HepG2 (cell line): ENCODE data around the gene DHX16. TPM values are rescaled to one million over a fixed set of nuclear protein-coding genes. Genes with fewer than 3 reads are reported as not detected.

ENCODE experiments used
- AHR ChIP-seq: IDR thresholded peaks from 2 replicates; pipeline ENCODE4 v1.6.1; 2018; ENCODE audit warnings: missing genetic modification reagents, missing compliant biosample characterization
- FIP1L1 ChIP-seq: fragments of 200-400 bp; formaldehyde crosslinking; IDR thresholded peaks from 2 replicates; pipeline ENCODE4 v1.6.1; 2018; ENCODE audit warnings: low read depth, mild to moderate bottlenecking, low read length, moderate library complexity, borderline replicate concordance; ENCODE audit not compliant: insufficient read depth
- GLMP ChIP-seq: sonication (generic); formaldehyde crosslinking; IDR thresholded peaks from 2 replicates; pipeline ENCODE4 v1.9.0; 2021; ENCODE audit warnings: missing genetic modification reagents, mild to moderate bottlenecking, borderline replicate concordance
- GMEB2 ChIP-seq: IDR thresholded peaks from 2 replicates; pipeline ENCODE4 v1.6.1; 2016; ENCODE audit warnings: missing biosample characterization, missing genetic modification reagents, low read depth
- KDM5A ChIP-seq: fragments of 200-600 bp; sonication (generic); IDR thresholded peaks from 2 replicates; pipeline ENCODE4 v1.7.0; 2018; ENCODE audit warnings: antibody characterized with exemption, mild to moderate bottlenecking, low read length, borderline replicate concordance
- KLF6 ChIP-seq: IDR thresholded peaks from 2 replicates; pipeline ENCODE4 v1.8.0; 2016; ENCODE audit warnings: missing biosample characterization, missing genetic modification reagents
- MYPOP ChIP-seq: sonication (generic); formaldehyde crosslinking; IDR thresholded peaks from 2 replicates; pipeline ENCODE4 v1.8.1; 2023; ENCODE audit warnings: mild to moderate bottlenecking, moderate library complexity, missing genetic modification reagents
- NR2F1 ChIP-seq, 2 experiments: fragments of 450-650 bp in 1 of 2; formaldehyde crosslinking in 1 of 2; IDR thresholded peaks; 2 replicates each; pipeline versions ENCODE4 v1.5.0 to v1.6.1; 2016 to 2020; ENCODE audit warnings: mild to moderate bottlenecking in 1 of 2, missing compliant biosample characterization in 1 of 2, missing genetic modification reagents in 1 of 2, moderate library complexity in 1 of 2
- PBX2 ChIP-seq: IDR thresholded peaks from 2 replicates; pipeline ENCODE4 v1.6.1; 2016; ENCODE audit warnings: control low read depth
- SATB2 ChIP-seq: sonication (generic); formaldehyde crosslinking; IDR thresholded peaks from 2 replicates; pipeline ENCODE4 v1.5.0; 2020; ENCODE audit warnings: missing genetic modification reagents
- SMARCC2 ChIP-seq: fragments of 450-650 bp; IDR thresholded peaks from 2 replicates; pipeline ENCODE4 v1.6.1; 2017; ENCODE audit warnings: antibody characterized with exemption, mild to moderate bottlenecking
- SRSF1 ChIP-seq: fragments of 200-400 bp; formaldehyde crosslinking; optimal IDR thresholded peaks from 2 replicates; pipeline ENCODE3; 2017; ENCODE audit warnings: mild to moderate bottlenecking, low read depth, low read length, moderate library complexity
- SRSF4 ChIP-seq: fragments of 200-400 bp; formaldehyde crosslinking; IDR thresholded peaks from one replicate; pipeline ENCODE4 v1.6.1; 2018; ENCODE audit warnings: mild to moderate bottlenecking, low read depth, low read length, moderate library complexity; ENCODE audit not compliant: poor library complexity, severe bottlenecking
- ZNF225 ChIP-seq: sonication (generic); formaldehyde crosslinking; IDR thresholded peaks from 2 replicates; pipeline ENCODE4 v1.4.0; 2020; ENCODE audit warnings: mild to moderate bottlenecking, missing genetic modification reagents
- ZNF230 ChIP-seq: sonication (generic); formaldehyde crosslinking; IDR thresholded peaks from 2 replicates; pipeline ENCODE4 v1.4.0; 2020; ENCODE audit warnings: mild to moderate bottlenecking, missing genetic modification reagents
- ZNF839 ChIP-seq: sonication (generic); formaldehyde crosslinking; IDR thresholded peaks from 2 replicates; pipeline ENCODE4 v1.4.0; 2020; ENCODE audit warnings: missing genetic modification reagents, mild to moderate bottlenecking, borderline replicate concordance
- ZNF878 ChIP-seq: sonication (generic); formaldehyde crosslinking; IDR thresholded peaks from 2 replicates; pipeline ENCODE4 v1.8.1; 2023; ENCODE audit warnings: mild to moderate bottlenecking, missing genetic modification reagents, moderate library complexity
- ZNF883 ChIP-seq: sonication (generic); formaldehyde crosslinking; IDR thresholded peaks from 2 replicates; pipeline ENCODE4 v1.5.1; 2020; ENCODE audit warnings: mild to moderate bottlenecking, missing genetic modification reagents; ENCODE audit errors: not compliant biosample characterization
- ZSCAN22 ChIP-seq: sonication (generic); formaldehyde crosslinking; IDR thresholded peaks from 2 replicates; pipeline ENCODE4 v1.4.0; 2020; ENCODE audit warnings: mild to moderate bottlenecking, missing genetic modification reagents
- ZSCAN31 ChIP-seq: sonication (generic); formaldehyde crosslinking; IDR thresholded peaks from 2 replicates; pipeline ENCODE4 v1.5.0; 2020; ENCODE audit warnings: low read depth, mild to moderate bottlenecking, missing genetic modification reagents
- ZZZ3 ChIP-seq: sonication (generic); formaldehyde crosslinking; IDR thresholded peaks from 2 replicates; pipeline ENCODE4 v1.4.0; 2020; ENCODE audit warnings: missing genetic modification reagents, mild to moderate bottlenecking, borderline replicate concordance
- polyA plus RNA-seq, 8 experiments: library from polyadenylated mRNA; depleted of rRNA in 3 of 8; stranded (reverse) in 7 of 8; unstranded in 1 of 8; fragments of >200 nt; fragmentation: Illumina TruSeq in 4 of 8; extraction: Trizol in 4 of 8; gene quantifications; 2 replicates each; pipeline versions ENCODE4 v1.2.1 to v1.2.3, GENCODE V29; 2011 to 2016; ENCODE audit warnings: low read depth in 4 of 8, missing spikeins in 1 of 8, mixed read lengths in 1 of 8; ENCODE audit not compliant: insufficient read depth in 1 of 8
- total RNA-seq, 5 experiments: library from RNA; depleted of rRNA; stranded (reverse); fragments of >200 nt; fragmentation: Illumina TruSeq; extraction: Trizol; gene quantifications; 2 replicates each; pipeline ENCODE4 v1.2.3, GENCODE V29; 2016; ENCODE audit warnings: low read depth in 1 of 5
- TF ChIP-seq, protein P1 (sequence below): sonication (generic); formaldehyde crosslinking; IDR thresholded peaks from 2 replicates; pipeline ENCODE4 v1.8.0; 2022; ENCODE audit warnings: low read depth, missing genetic modification reagents

Gene DHX16
- total and polyA plus RNA-seq, 2 of the 13 experiments (the other 11 are each of a cell fraction or from before 2014, with no cell fraction given): 57.0 to 58.5 TPM

DNA sequence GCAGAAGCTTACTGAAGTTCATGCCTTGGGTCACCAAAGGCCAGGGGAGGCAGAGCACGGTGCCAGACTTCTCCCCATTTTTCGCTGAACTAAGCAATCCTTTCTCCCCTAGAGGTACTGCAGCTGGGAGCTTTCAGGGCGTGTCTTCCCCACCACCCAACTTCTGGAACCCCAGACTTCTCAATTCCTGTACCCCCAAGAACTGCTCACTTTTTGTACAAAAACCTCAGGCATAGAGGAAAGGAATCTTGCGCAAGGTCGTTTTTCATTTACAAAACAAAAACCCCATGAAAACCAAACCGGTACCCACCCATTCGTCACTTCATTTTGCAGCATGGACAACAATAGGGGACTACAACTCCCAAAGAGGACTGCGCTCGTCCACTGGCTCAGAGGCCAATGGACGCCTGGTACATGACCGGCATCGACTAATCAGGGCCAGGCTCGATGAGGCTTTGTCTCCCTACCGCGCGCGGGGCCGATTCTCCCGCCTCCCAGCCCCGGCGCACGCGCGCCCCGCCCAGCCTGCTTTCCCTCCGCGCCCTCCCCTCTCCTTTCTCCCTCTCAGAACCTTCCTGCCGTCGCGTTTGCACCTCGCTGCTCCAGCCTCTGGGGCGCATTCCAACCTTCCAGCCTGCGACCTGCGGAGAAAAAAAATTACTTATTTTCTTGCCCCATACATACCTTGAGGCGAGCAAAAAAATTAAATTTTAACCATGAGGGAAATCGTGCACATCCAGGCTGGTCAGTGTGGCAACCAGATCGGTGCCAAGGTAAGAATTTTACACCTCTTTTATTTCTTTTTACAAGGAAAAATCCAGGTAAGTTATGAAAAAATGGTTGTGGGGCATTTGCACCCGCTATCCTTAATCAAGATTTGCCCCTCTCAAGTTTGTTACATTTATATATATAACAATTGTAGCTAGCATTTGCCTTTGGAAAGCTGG, 47.3 kb upstream of the DHX16 start, which contains the start of gene TUBB (continued):
- TF ChIP-seq, protein P1, sequence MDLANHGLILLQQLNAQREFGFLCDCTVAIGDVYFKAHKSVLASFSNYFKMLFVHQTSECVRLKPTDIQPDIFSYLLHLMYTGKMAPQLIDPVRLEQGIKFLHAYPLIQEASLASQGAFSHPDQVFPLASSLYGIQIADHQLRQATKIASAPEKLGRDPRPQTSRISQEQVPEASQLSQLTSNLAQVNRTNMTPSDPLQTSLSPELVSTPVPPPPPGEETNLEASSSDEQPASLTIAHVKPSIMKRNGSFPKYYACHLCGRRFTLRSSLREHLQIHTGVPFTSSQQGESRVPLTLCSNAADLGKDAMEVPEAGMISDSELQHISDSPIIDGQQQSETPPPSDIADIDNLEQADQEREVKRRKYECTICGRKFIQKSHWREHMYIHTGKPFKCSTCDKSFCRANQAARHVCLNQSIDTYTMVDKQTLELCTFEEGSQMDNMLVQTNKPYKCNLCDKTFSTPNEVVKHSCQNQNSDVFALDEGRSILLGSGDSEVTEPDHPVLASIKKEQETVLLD (CRISPR knock-in tag): no peak
- TF ChIP-seq SATB2 (CRISPR knock-in tag) (no peak), KLF6 (CRISPR knock-in tag) (no peak), AHR (CRISPR knock-in tag) (no peak; the same call in 1 of the 2 replicates), SRSF1 (no peak), SRSF4 (no peak), FIP1L1 (peak; percentile 93; the same call in 1 of the 2 replicates), ZZZ3 (CRISPR knock-in tag) (0 out of 2 replicates have a peak, but pooled peaks have one; percentile 16), GLMP (CRISPR knock-in tag) (no peak), ZNF225 (no peak; the same call in 1 of the 2 replicates), ZSCAN22 (CRISPR knock-in tag) (no peak), ZSCAN31 (peak; percentile 59; the same call in 1 of the 2 replicates), KDM5A (peak; percentile 86), PBX2 (no peak), ZNF230 (CRISPR knock-in tag) (no peak), SMARCC2 (no peak), ZNF883 (CRISPR knock-in tag) (peak; percentile 43), MYPOP (CRISPR knock-in tag) (peak; percentile 69; the same call in 1 of the 2 replicates), GMEB2 (peak; percentile 19; the same call in 1 of the 2 replicates), ZNF878 (no peak), NR2F1 (CRISPR knock-in tag; IDR thresholded peaks at IDR 0.05) (no peak), ZNF839 (CRISPR knock-in tag) (no peak)
